Activated CD4-positive, alpha-beta memory T cell treated with anti-CD3 and anti-CD28 coated beads, Interleukin-2, amount 10 ng/mL, durations not matched to agents 7 days and 5 days (primary cell): ENCODE results near the gene JAG2. TPM values are rescaled to one million over a fixed set of nuclear protein-coding genes. Genes with fewer than 3 reads are reported as not detected.

Experiments
- CTCF ChIA-PET: fragments of 350-600 bp; sonication (Branson Sonifier 250); formaldehyde crosslinking; loops from one replicate; lab custom pipeline; 2021; ENCODE audit warnings: antibody characterized with exemption, inconsistent platforms; lab: Charles Lee
- POLR2A ChIA-PET: fragments of 350-600 bp; sonication (Branson Sonifier 250); formaldehyde crosslinking; loops from one replicate; lab custom pipeline; 2021; ENCODE audit warnings: antibody characterized with exemption; lab: Charles Lee
- DNase-seq: peaks from one replicate; pipeline ENCODE4 v3.0.0-alpha.2; 2020
- H3K27ac Mint-ChIP-seq: one replicate; pipeline ENCODE4 v1.8.0; 2021; ENCODE audit warnings: mild to moderate bottlenecking, mixed read lengths
- H3K27me3 Mint-ChIP-seq: one replicate; pipeline ENCODE4 v1.8.0; 2021; ENCODE audit warnings: mixed read lengths
- H3K36me3 Mint-ChIP-seq: one replicate; pipeline ENCODE4 v1.8.0; 2021; ENCODE audit warnings: low read depth, mixed read lengths
- H3K4me1 Mint-ChIP-seq: one replicate; pipeline ENCODE4 v1.8.0; 2021; ENCODE audit warnings: mixed read lengths
- H3K4me3 Mint-ChIP-seq: one replicate; pipeline ENCODE4 v1.8.0; 2021; ENCODE audit warnings: mild to moderate bottlenecking, mixed read lengths
- H3K9me3 Mint-ChIP-seq: one replicate; pipeline ENCODE4 v1.8.0; 2021; ENCODE audit warnings: mixed read lengths
- total RNA-seq, 2 experiments: library from RNA; stranded (reverse); gene quantifications; one replicate each; pipeline ENCODE4 v1.2.3, GENCODE V29; 2021

JAG2 gene
- total RNA-seq, 2 experiments from 2014 or later: 2.6 to 3.0 TPM

- Mint-ChIP-seq H3K27me3 (no peaks in the 10 kb centered on the region), H3K4me3 (no peak overlapping the region), H3K9me3 (no peaks in the 10 kb centered on the region), H3K27ac (no peak overlapping the region), H3K36me3 (no peaks in the 10 kb centered on the region), H3K4me1 (no peaks in the 10 kb centered on the region)
- POLR2A ChIA-PET: no interaction called here
- DNase-seq: no peak
- CTCF ChIA-PET: interaction anchor here (0.6 kb wide), 1 partner anchor 39 kb away, joined by 3 read pairs; no protein-coding TSS in a partner anchor
Measured at GRCh38 chr14:105154476-105154871, 14.1 kb downstream of the JAG2 start.

GRCh38 chr14:105153739-105154475 is 14.7 kb downstream of the JAG2 start:
- no peaks in the 10 kb centered on the region for H3K4me1 Mint-ChIP-seq
- no peaks in the 10 kb centered on the region for H3K36me3 Mint-ChIP-seq
- no peak for DNase-seq
- H3K27ac Mint-ChIP-seq: no peak overlapping the region
- no peaks in the 10 kb centered on the region for H3K27me3 Mint-ChIP-seq
- ChIA-PET CTCF (no interaction called here), POLR2A (no interaction called here)
- H3K4me3 Mint-ChIP-seq: no peak overlapping the region
- no peaks in the 10 kb centered on the region for H3K9me3 Mint-ChIP-seq

GRCh38 chr14:105153331-105153731 is 15.2 kb downstream of the JAG2 start:
- H3K4me1 Mint-ChIP-seq: no peaks in the 10 kb centered on the region
- no peak overlapping the region for H3K4me3 Mint-ChIP-seq
- CTCF ChIA-PET: no interaction called here

GRCh38 chr14:105152794-105153241 is 15.8 kb downstream of the JAG2 start:
- ChIA-PET POLR2A (no interaction called here), CTCF (no interaction called here)
- Mint-ChIP-seq H3K4me1 (no peaks in the 10 kb centered on the region), H3K27ac (no peak overlapping the region), H3K27me3 (no peaks in the 10 kb centered on the region), H3K9me3 (no peaks in the 10 kb centered on the region), H3K36me3 (no peaks in the 10 kb centered on the region), H3K4me3 (no peak overlapping the region)
- no peak for DNase-seq

More at GRCh38 chr14:105153331-105153731, 15.2 kb downstream of the JAG2 start:
- POLR2A ChIA-PET: no interaction called here
- no peak for DNase-seq
- H3K36me3 Mint-ChIP-seq: no peaks in the 10 kb centered on the region
- H3K27ac Mint-ChIP-seq: no peak overlapping the region
- no peaks in the 10 kb centered on the region for H3K9me3 Mint-ChIP-seq
- H3K27me3 Mint-ChIP-seq: no peaks in the 10 kb centered on the region

GRCh38 chr14:105151838-105152793 is 16.5 kb downstream of the JAG2 start:
- Mint-ChIP-seq H3K4me1 (no peaks in the 10 kb centered on the region), H3K36me3 (no peaks in the 10 kb centered on the region), H3K9me3 (no peaks in the 10 kb centered on the region), H3K27ac (no peak overlapping the region), H3K27me3 (no peaks in the 10 kb centered on the region), H3K4me3 (no peak overlapping the region)
- DNase-seq: no peak
- POLR2A ChIA-PET: no interaction called here
- CTCF ChIA-PET: no interaction called here

- POLR2A ChIA-PET: no interaction called here
- Mint-ChIP-seq H3K36me3 (no peaks in the 10 kb centered on the region), H3K4me1 (no peaks in the 10 kb centered on the region), H3K9me3 (no peaks in the 10 kb centered on the region), H3K27me3 (no peaks in the 10 kb centered on the region), H3K4me3 (no peak overlapping the region), H3K27ac (no peak overlapping the region)
- no peak for DNase-seq
- CTCF ChIA-PET: no interaction called here
Measured at GRCh38 chr14:105151084-105151837, 17.3 kb downstream of the JAG2 start.

GRCh38 chr14:105150368-105151083 is 18.1 kb downstream of the JAG2 start:
- Mint-ChIP-seq H3K4me1 (no peaks in the 10 kb centered on the region), H3K9me3 (no peaks in the 10 kb centered on the region)

GRCh38 chr14:105150026-105150367 is 18.6 kb downstream of the JAG2 start:
- Mint-ChIP-seq H3K27ac (no peak overlapping the region), H3K27me3 (no peaks in the 10 kb centered on the region), H3K9me3 (no peaks in the 10 kb centered on the region), H3K36me3 (no peaks in the 10 kb centered on the region), H3K4me1 (no peaks in the 10 kb centered on the region), H3K4me3 (no peak overlapping the region)
- CTCF ChIA-PET: no interaction called here
- no peak for DNase-seq
- POLR2A ChIA-PET: no interaction called here

More at GRCh38 chr14:105150368-105151083, 18.1 kb downstream of the JAG2 start:
- no peaks in the 10 kb centered on the region for H3K36me3 Mint-ChIP-seq
- CTCF ChIA-PET: no interaction called here
- DNase-seq: no peak
- H3K27me3 Mint-ChIP-seq: no peaks in the 10 kb centered on the region
- H3K4me3 Mint-ChIP-seq: no peak overlapping the region
- POLR2A ChIA-PET: no interaction called here
- H3K27ac Mint-ChIP-seq: no peak overlapping the region

- Mint-ChIP-seq H3K27ac (no peak overlapping the region), H3K36me3 (no peaks in the 10 kb centered on the region), H3K4me1 (no peaks in the 10 kb centered on the region), H3K9me3 (no peaks in the 10 kb centered on the region), H3K27me3 (no peaks in the 10 kb centered on the region), H3K4me3 (no peak overlapping the region)
- ChIA-PET POLR2A (no interaction called here), CTCF (no interaction called here)
- DNase-seq: no peak
Measured at GRCh38 chr14:105149146-105149781, 19.3 kb downstream of the JAG2 start.

GRCh38 chr14:105148604-105149145 is 19.9 kb downstream of the JAG2 start:
- no peak for DNase-seq
- CTCF ChIA-PET: no interaction called here
- H3K4me3 Mint-ChIP-seq: no peak overlapping the region
- no peaks in the 10 kb centered on the region for H3K36me3 Mint-ChIP-seq
- H3K4me1 Mint-ChIP-seq: no peaks in the 10 kb centered on the region
- no peaks in the 10 kb centered on the region for H3K27me3 Mint-ChIP-seq
- no peaks in the 10 kb centered on the region for H3K9me3 Mint-ChIP-seq
- POLR2A ChIA-PET: no interaction called here
- no peak overlapping the region for H3K27ac Mint-ChIP-seq

GRCh38 chr14:105147671-105148603 is 20.6 kb downstream of the JAG2 start:
- Mint-ChIP-seq H3K4me1 (no peaks in the 10 kb centered on the region), H3K36me3 (no peaks in the 10 kb centered on the region), H3K27ac (no peak overlapping the region), H3K9me3 (no peaks in the 10 kb centered on the region), H3K4me3 (no peak overlapping the region), H3K27me3 (no peaks in the 10 kb centered on the region)
- no peak for DNase-seq
- CTCF ChIA-PET: no interaction called here
- POLR2A ChIA-PET: no interaction called here
